NB4 (cell line): ENCODE data around the gene MAP3K5.

Source experiments
- DNase-seq: peaks from one replicate; pipeline ENCODE4 v3.0.0; 2010; ENCODE audit warnings: low read depth
- H3K4me3 ChIP-seq: one replicate; pipeline ENCODE4 v1.5.1; 2011; ENCODE audit warnings: mild to moderate bottlenecking, low read depth, low read length, moderate library complexity
- CTCF ChIP-seq: IDR thresholded peaks from one replicate; pipeline ENCODE4 v1.5.1; 2012; ENCODE audit warnings: low read depth, low read length
- MAX ChIP-seq: IDR thresholded peaks from 2 replicates; pipeline ENCODE4 v1.6.1; 2011; ENCODE audit warnings: low read depth, low read length
- MYC ChIP-seq: IDR thresholded peaks from 2 replicates; pipeline ENCODE4 v1.6.1; 2011; ENCODE audit warnings: low read depth, low read length
- POLR2A ChIP-seq: IDR thresholded peaks from 2 replicates; pipeline ENCODE4 v1.6.1; 2011; ENCODE audit warnings: mild to moderate bottlenecking; ENCODE audit not compliant: insufficient read length; ENCODE audit errors: extremely low read depth

MAP3K5 gene

GRCh38 chr6:136652656-136653055, 139.6 kb downstream of the MAP3K5 start:
- no peak for DNase-seq
- no peak overlapping the region for H3K4me3 ChIP-seq
- TF ChIP-seq CTCF (no peak), POLR2A (no peak), MYC (no peak), MAX (no peak)

- TF ChIP-seq MAX (no peak), POLR2A (no peak), CTCF (no peak), MYC (no peak)
- no peak overlapping the region for H3K4me3 ChIP-seq
- no peak for DNase-seq
These were observed 140.3 kb downstream of the MAP3K5 start for GRCh38 chr6:136651982-136652381.

GRCh38 chr6:136647363-136647852, 144.9 kb downstream of the MAP3K5 start:
- no peak overlapping the region for H3K4me3 ChIP-seq
- peak; percentile 18 for DNase-seq
- no peak for TF ChIP-seq MYC
- no peak for TF ChIP-seq POLR2A
- no peak for TF ChIP-seq MAX
- TF ChIP-seq CTCF: no peak

- DNase-seq: no peak
- TF ChIP-seq MAX (no peak), MYC (no peak), CTCF (no peak), POLR2A (no peak)
- no peak overlapping the region for H3K4me3 ChIP-seq
These were observed 145.9 kb downstream of the MAP3K5 start for GRCh38 chr6:136646377-136646776.

GRCh38 chr6:136644597-136644952, 147.7 kb downstream of the MAP3K5 start:
- no peak overlapping the region for H3K4me3 ChIP-seq
- no peak for DNase-seq

More at GRCh38 chr6:136644597-136644952, 147.7 kb downstream of the MAP3K5 start:
- TF ChIP-seq POLR2A: no peak
- no peak for TF ChIP-seq CTCF
- no peak for TF ChIP-seq MAX
- TF ChIP-seq MYC: no peak
